K562 (cell line): ENCODE data around the gene CTF1. TPM values are rescaled to one million over a fixed set of nuclear protein-coding genes. Genes with fewer than 3 reads are reported as not detected.

ENCODE experiments used
- CBX5 ChIP-seq: IDR thresholded peaks from 2 replicates; pipeline ENCODE4 v1.6.1; 2014; ENCODE audit warnings: low read depth, borderline replicate concordance
- CEBPG ChIP-seq, 3 experiments: fragments of 200-800 bp in 1 of 3; sonication (Bioruptor generic) in 1 of 3; sonication (generic) in 1 of 3; formaldehyde crosslinking in 1 of 3; IDR thresholded peaks in 2 of 3; conservative IDR thresholded peaks in 1 of 3; 2 replicates each; pipeline versions ENCODE4 v1.6.1 to v1.8.0; 2016 to 2022; ENCODE audit warnings: missing compliant biosample characterization in 2 of 3, missing genetic modification characterization in 2 of 3, mild to moderate bottlenecking in 1 of 3, missing genetic modification reagents in 1 of 3
- ELF2 ChIP-seq: fragments of 250-450 bp; sonication (Bioruptor Pico); IDR thresholded peaks from 2 replicates; pipeline ENCODE4 v1.5.0; 2021; ENCODE audit warnings: mild to moderate bottlenecking
- ERF ChIP-seq: fragments of 450-650 bp; formaldehyde crosslinking; IDR thresholded peaks from 2 replicates; pipeline ENCODE4 v1.4.0; 2020; ENCODE audit warnings: mild to moderate bottlenecking, mixed read lengths
- FOXK2 ChIP-seq, 2 experiments: fragments of 450-650 bp; IDR thresholded peaks in 1 of 2; conservative IDR thresholded peaks in 1 of 2; 2 replicates each; pipeline ENCODE4 v1.6.1; 2016; ENCODE audit warnings: low read depth in 2 of 2, mild to moderate bottlenecking in 1 of 2
- HDAC2 ChIP-seq: fragments of 450-650 bp; IDR thresholded peaks from 2 replicates; pipeline ENCODE4 v1.6.1; 2016; ENCODE audit warnings: mild to moderate bottlenecking
- KDM5B ChIP-seq: fragments of 200-600 bp; sonication (generic); IDR thresholded peaks from 2 replicates; pipeline ENCODE4 v1.6.1; 2012; ENCODE audit warnings: low read depth, mild to moderate bottlenecking, moderate library complexity, low read length, control low read depth, inconsistent platforms; ENCODE audit not compliant: insufficient replicate concordance
- KLF13 ChIP-seq: fragments of 450-650 bp; IDR thresholded peaks from 2 replicates; pipeline ENCODE4 v1.6.1; 2016; ENCODE audit warnings: missing genetic modification characterization, low read depth, mild to moderate bottlenecking, missing compliant biosample characterization, moderate library complexity, borderline replicate concordance
- MAFG ChIP-seq: fragments of 450-650 bp; conservative IDR thresholded peaks from 2 replicates; pipeline ENCODE4 v1.6.1; 2016; ENCODE audit warnings: missing genetic modification characterization, missing compliant biosample characterization
- NR3C1 ChIP-seq: sonication (generic); formaldehyde crosslinking; IDR thresholded peaks from 2 replicates; pipeline ENCODE4 v1.8.1; 2022; ENCODE audit warnings: missing genetic modification reagents
- RFX1 ChIP-seq: fragments of 450-650 bp; IDR thresholded peaks from 2 replicates; pipeline ENCODE4 v1.6.1; 2016; ENCODE audit warnings: mild to moderate bottlenecking, moderate library complexity
- SPI1 ChIP-seq: IDR thresholded peaks from 2 replicates; pipeline ENCODE4 v1.6.1; 2011; ENCODE audit warnings: low read depth, low read length, control low read depth, borderline replicate concordance
- STAT5A ChIP-seq: IDR thresholded peaks from 2 replicates; pipeline ENCODE4 v1.6.1; 2012; ENCODE audit warnings: low read length, inconsistent platforms, borderline replicate concordance
- SUPT5H ChIP-seq: fragments of 450-650 bp; IDR thresholded peaks from 2 replicates; pipeline ENCODE4 v1.6.1; 2016
- TCF3 ChIP-seq: sonication (generic); formaldehyde crosslinking; IDR thresholded peaks from 2 replicates; pipeline ENCODE4 v1.4.0; 2020; ENCODE audit warnings: mild to moderate bottlenecking, missing genetic modification reagents
- TCFL5 ChIP-seq: fragments of 250-450 bp; sonication (Bioruptor Pico); conservative IDR thresholded peaks from 2 replicates; pipeline ENCODE4 v1.6.1; 2021; ENCODE audit warnings: mild to moderate bottlenecking, moderate library complexity, matching md5 sums
- ZBTB1 ChIP-seq: sonication (generic); formaldehyde crosslinking; IDR thresholded peaks from 2 replicates; pipeline ENCODE4 v1.8.1; 2023; ENCODE audit warnings: missing genetic modification reagents, low read depth, mild to moderate bottlenecking, borderline replicate concordance
- ZNF133 ChIP-seq: fragments of 250-450 bp; sonication (Bioruptor Pico); IDR thresholded peaks from 2 replicates; pipeline ENCODE4 v1.4.0; 2020; ENCODE audit warnings: mild to moderate bottlenecking
- ZNF717 ChIP-seq: fragments of 250-450 bp; sonication (Bioruptor Pico); IDR thresholded peaks from 2 replicates; pipeline ENCODE4 v1.5.0; 2021
- polyA plus RNA-seq, 8 experiments: library from polyadenylated mRNA; depleted of rRNA in 4 of 8; stranded (reverse) in 5 of 8; unstranded in 3 of 8; fragments of >200 nt; fragmentation: Nextera tagmentation in 2 of 8; fragmentation: Illumina TruSeq in 1 of 8; extraction: Ambion mirVana in 2 of 8; extraction: Trizol in 1 of 8; gene quantifications; 2 replicates each; pipeline versions ENCODE4 v1.2.1 to v1.2.3, GENCODE V29; 2011 to 2014; ENCODE audit warnings: inconsistent platforms in 1 of 8, missing spikeins in 1 of 8
- total RNA-seq, 7 experiments: library from RNA; depleted of rRNA in 6 of 7; stranded (reverse); fragments of >200 nt in 6 of 7; fragmentation: Illumina TruSeq in 2 of 7; extraction: Trizol in 2 of 7; gene quantifications; 2 replicates each; pipeline versions ENCODE4 v1.2.1 to v1.2.3, GENCODE V29; 2011 to 2021; ENCODE audit warnings: low replicate concordance in 1 of 7
- TF ChIP-seq, protein P1 (sequence below): IDR thresholded peaks from 3 replicates; pipeline ENCODE4 v1.6.1; 2011; ENCODE audit warnings: borderline replicate concordance, mild to moderate bottlenecking; ENCODE audit not compliant: insufficient read length, insufficient read depth
- TF ChIP-seq, protein P2 (sequence below): sonication (generic); formaldehyde crosslinking; IDR thresholded peaks from 2 replicates; pipeline ENCODE4 v1.8.0; 2023; ENCODE audit warnings: mild to moderate bottlenecking, missing genetic modification reagents
- TF ChIP-seq, protein P3 (sequence below): fragments of 450-650 bp; IDR thresholded peaks from 2 replicates; pipeline ENCODE4 v1.6.1; 2016; ENCODE audit warnings: low read depth, mild to moderate bottlenecking, moderate library complexity

CTF1 gene
- total and polyA plus RNA-seq, 9 of the 15 experiments (the other 6 are each of a cell fraction or from before 2014, with no cell fraction given), result 0.24 to 2.5 (median 0.44) TPM

DNA sequence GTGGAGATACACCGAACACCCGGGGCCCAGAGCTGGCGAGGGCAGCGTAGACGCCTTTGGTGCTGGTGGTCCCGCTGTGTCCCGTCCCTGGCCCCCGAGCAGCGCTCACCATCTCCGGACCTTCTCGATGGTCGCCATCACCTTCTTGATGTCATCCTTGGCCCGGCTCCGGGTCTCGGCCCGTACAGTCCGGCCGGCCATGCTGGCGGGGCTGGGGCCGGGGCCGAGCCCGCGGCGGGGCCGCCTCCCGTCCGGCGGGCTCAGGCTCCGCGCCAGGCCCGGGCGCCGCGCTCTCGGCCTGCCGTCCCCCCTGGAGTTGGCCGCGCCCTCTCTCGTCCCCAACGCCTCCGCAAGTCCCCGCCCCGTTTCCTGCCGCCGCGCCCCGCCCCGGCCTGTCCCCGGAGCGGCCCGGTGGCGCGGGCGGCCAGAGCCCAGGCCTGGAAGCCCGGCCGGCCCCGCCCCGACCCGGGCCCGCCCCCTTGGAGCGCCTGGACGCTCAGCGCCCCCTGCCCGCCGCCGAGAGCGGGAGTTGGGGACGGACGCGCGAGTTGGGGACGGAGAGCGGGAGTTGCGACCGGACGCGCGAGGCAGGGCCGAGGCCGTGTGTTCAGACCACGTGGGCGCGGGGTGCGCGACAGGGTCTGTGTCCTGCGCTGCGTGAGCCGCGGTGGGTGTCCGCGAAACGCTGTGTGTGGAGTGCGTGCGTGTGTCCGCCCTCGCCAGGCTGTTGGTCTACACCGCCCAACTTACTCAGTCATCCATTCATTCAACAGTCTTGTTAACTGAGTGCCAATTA, 2.5 kb upstream of the CTF1 start, which contains the start of gene BCL7C (continued):
- TF ChIP-seq CEBPG (CRISPR knock-in tag; IDR thresholded peaks at IDR 0.05), result 0 out of 2 replicates have a peak, but pooled peaks have one; percentile 39
- no peak for TF ChIP-seq CEBPG (tag; conservative IDR thresholded peaks at IDR 0.05 in 1 of 2, IDR thresholded peaks at IDR 0.05 in 1 of 2)
- no peak for TF ChIP-seq MAFG (tag)
- no peak for TF ChIP-seq SPI1
- peak; percentile 69 for TF ChIP-seq SUPT5H
- TF ChIP-seq ZBTB1 (CRISPR knock-in tag), result peak; percentile 86; the same call in 1 of the 2 replicates
- peak; percentile 91 for TF ChIP-seq KLF13 (tag)
- no peak for TF ChIP-seq CBX5
- TF ChIP-seq ERF (CRISPR knock-in tag), result 0 out of 2 replicates have a peak, but pooled peaks have one; percentile 26
- TF ChIP-seq, protein P1, sequence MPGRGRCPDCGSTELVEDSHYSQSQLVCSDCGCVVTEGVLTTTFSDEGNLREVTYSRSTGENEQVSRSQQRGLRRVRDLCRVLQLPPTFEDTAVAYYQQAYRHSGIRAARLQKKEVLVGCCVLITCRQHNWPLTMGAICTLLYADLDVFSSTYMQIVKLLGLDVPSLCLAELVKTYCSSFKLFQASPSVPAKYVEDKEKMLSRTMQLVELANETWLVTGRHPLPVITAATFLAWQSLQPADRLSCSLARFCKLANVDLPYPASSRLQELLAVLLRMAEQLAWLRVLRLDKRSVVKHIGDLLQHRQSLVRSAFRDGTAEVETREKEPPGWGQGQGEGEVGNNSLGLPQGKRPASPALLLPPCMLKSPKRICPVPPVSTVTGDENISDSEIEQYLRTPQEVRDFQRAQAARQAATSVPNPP, result no peak
- TF ChIP-seq ZNF717 (CRISPR knock-in tag), result no peak
- peak; percentile 88 for TF ChIP-seq KDM5B
- TF ChIP-seq STAT5A, result no peak
- no peak for TF ChIP-seq ELF2 (CRISPR knock-in tag)
- peak; percentile 72 for TF ChIP-seq HDAC2
- TF ChIP-seq, protein P2, sequence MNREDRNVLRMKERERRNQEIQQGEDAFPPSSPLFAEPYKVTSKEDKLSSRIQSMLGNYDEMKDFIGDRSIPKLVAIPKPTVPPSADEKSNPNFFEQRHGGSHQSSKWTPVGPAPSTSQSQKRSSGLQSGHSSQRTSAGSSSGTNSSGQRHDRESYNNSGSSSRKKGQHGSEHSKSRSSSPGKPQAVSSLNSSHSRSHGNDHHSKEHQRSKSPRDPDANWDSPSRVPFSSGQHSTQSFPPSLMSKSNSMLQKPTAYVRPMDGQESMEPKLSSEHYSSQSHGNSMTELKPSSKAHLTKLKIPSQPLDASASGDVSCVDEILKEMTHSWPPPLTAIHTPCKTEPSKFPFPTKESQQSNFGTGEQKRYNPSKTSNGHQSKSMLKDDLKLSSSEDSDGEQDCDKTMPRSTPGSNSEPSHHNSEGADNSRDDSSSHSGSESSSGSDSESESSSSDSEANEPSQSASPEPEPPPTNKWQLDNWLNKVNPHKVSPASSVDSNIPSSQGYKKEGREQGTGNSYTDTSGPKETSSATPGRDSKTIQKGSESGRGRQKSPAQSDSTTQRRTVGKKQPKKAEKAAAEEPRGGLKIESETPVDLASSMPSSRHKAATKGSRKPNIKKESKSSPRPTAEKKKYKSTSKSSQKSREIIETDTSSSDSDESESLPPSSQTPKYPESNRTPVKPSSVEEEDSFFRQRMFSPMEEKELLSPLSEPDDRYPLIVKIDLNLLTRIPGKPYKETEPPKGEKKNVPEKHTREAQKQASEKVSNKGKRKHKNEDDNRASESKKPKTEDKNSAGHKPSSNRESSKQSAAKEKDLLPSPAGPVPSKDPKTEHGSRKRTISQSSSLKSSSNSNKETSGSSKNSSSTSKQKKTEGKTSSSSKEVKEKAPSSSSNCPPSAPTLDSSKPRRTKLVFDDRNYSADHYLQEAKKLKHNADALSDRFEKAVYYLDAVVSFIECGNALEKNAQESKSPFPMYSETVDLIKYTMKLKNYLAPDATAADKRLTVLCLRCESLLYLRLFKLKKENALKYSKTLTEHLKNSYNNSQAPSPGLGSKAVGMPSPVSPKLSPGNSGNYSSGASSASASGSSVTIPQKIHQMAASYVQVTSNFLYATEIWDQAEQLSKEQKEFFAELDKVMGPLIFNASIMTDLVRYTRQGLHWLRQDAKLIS (CRISPR knock-in tag), result peak; percentile 98
- TF ChIP-seq FOXK2 (conservative IDR thresholded peaks at IDR 0.05 in 1 of 2, IDR thresholded peaks at IDR 0.05 in 1 of 2; ENCODE audit: low read depth in 2 of 2), result peak in 1 of 2 experiments; percentile 22; a peak in 1 of 4 replicates
- TF ChIP-seq ZNF133 (CRISPR knock-in tag), result no peak
- TF ChIP-seq TCF3, result no peak; the same call in 1 of the 2 replicates
- TF ChIP-seq RFX1, result no peak
- TF ChIP-seq NR3C1, result peak; percentile 97
- no peak for TF ChIP-seq TCFL5
- TF ChIP-seq, protein P3, sequence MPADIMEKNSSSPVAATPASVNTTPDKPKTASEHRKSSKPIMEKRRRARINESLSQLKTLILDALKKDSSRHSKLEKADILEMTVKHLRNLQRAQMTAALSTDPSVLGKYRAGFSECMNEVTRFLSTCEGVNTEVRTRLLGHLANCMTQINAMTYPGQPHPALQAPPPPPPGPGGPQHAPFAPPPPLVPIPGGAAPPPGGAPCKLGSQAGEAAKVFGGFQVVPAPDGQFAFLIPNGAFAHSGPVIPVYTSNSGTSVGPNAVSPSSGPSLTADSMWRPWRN, result no peak
